ENCODE results near the gene DRGX.

DRGX gene

GRCh38 chr10:49323171-49323895 is 72.6 kb downstream of the DRGX start:
- Histone ChIP-seq H3K27me3 (ENCODE audit: low read depth, low read length) (no peaks in the 10 kb centered on the region), H3K4me1 (ENCODE audit: control insufficient read depth in 1 of 2, insufficient read depth in 2 of 2, low read length in 2 of 2) (no peaks in the 10 kb centered on the region), H3K36me3 (ENCODE audit: control insufficient read depth in 1 of 2, insufficient read depth in 2 of 2, low read length in 2 of 2) (no peaks in the 10 kb centered on the region), H3K27ac (ENCODE audit: low read length) (no peak overlapping the region), H3K9me3 (ENCODE audit: control insufficient read depth in 1 of 2, low read length in 2 of 2) (no peaks in the 10 kb centered on the region), H3K4me3 (ENCODE audit: low read depth in 1 of 2, low read length in 2 of 2) (no peak overlapping the region)

DNA sequence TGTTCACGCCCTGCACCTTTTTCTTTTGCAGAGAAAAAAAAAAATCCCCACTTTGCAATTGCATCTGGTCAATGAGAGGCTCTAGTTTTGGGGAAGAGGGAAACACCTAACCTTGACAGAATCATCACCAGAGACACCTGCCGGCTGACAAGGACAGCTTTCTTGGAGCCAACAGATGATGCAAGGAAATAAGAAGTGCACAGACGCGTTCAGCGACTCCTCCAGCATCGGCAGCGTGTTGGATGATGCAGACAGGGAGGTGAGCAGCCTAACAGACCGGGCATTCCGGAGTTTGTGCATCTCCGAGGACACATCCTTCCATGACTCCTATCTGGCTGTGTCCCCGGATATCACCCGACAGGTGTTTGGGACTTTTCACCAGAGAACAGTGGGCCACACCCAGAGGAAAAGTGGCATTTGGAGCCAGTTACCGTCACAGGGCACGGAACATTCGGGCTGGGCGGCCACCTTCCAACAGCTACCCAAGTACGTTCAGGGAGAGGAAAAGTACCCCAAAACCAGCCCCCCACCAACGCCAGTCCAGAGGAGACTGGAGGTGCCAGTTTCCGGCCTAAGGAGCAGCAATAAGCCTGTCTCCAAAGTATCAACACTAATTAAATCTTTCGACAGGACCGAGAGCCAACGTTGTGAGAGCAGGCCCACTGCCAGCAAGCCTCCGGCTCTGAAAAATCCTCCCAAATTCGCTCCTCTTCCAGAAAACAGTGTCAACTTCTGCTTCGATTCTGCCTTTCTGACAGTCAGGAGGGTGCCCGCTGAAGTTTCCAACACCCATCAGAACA is 73.3 kb downstream of the DRGX start:
- H3K27ac ChIP-seq (ENCODE audit: low read length): no peak overlapping the region
- no peaks in the 10 kb centered on the region for H3K27me3 ChIP-seq (ENCODE audit: low read depth, low read length)
- no peaks in the 10 kb centered on the region for H3K36me3 ChIP-seq (ENCODE audit: control insufficient read depth in 1 of 2, insufficient read depth in 2 of 2, low read length in 2 of 2)
- no peaks in the 10 kb centered on the region for H3K4me1 ChIP-seq (ENCODE audit: control insufficient read depth in 1 of 2, insufficient read depth in 2 of 2, low read length in 2 of 2)
- H3K4me3 ChIP-seq (ENCODE audit: low read depth in 1 of 2, low read length in 2 of 2): no peak overlapping the region
- no peaks in the 10 kb centered on the region for H3K9me3 ChIP-seq (ENCODE audit: control insufficient read depth in 1 of 2, low read length in 2 of 2)

GRCh38 chr10:49321021-49321420 is 74.9 kb downstream of the DRGX start:
- H3K27ac ChIP-seq (ENCODE audit: low read length): no peak overlapping the region
- no peaks in the 10 kb centered on the region for H3K9me3 ChIP-seq (ENCODE audit: control insufficient read depth in 1 of 2, low read length in 2 of 2)
- no peaks in the 10 kb centered on the region for H3K4me1 ChIP-seq (ENCODE audit: control insufficient read depth in 1 of 2, insufficient read depth in 2 of 2, low read length in 2 of 2)
- no peaks in the 10 kb centered on the region for H3K27me3 ChIP-seq (ENCODE audit: low read depth, low read length)
- H3K36me3 ChIP-seq (ENCODE audit: control insufficient read depth in 1 of 2, insufficient read depth in 2 of 2, low read length in 2 of 2): no peaks in the 10 kb centered on the region
- no peak overlapping the region for H3K4me3 ChIP-seq (ENCODE audit: low read depth in 1 of 2, low read length in 2 of 2)

- H3K27ac ChIP-seq (ENCODE audit: low read length): no peak overlapping the region
- no peaks in the 10 kb centered on the region for H3K4me1 ChIP-seq (ENCODE audit: control insufficient read depth in 1 of 2, insufficient read depth in 2 of 2, low read length in 2 of 2)
- no peak overlapping the region for H3K4me3 ChIP-seq (ENCODE audit: low read depth in 1 of 2, low read length in 2 of 2)
- no peaks in the 10 kb centered on the region for H3K27me3 ChIP-seq (ENCODE audit: low read depth, low read length)
- no peaks in the 10 kb centered on the region for H3K9me3 ChIP-seq (ENCODE audit: control insufficient read depth in 1 of 2, low read length in 2 of 2)
- H3K36me3 ChIP-seq (ENCODE audit: control insufficient read depth in 1 of 2, insufficient read depth in 2 of 2, low read length in 2 of 2): no peaks in the 10 kb centered on the region
Observed at GRCh38 chr10:49320191-49320590, 75.7 kb downstream of the DRGX start.

GRCh38 chr10:49319206-49319605 is 76.7 kb downstream of the DRGX start:
- Histone ChIP-seq H3K4me1 (ENCODE audit: control insufficient read depth in 1 of 2, insufficient read depth in 2 of 2, low read length in 2 of 2) (no peaks in the 10 kb centered on the region), H3K27me3 (ENCODE audit: low read depth, low read length) (no peaks in the 10 kb centered on the region), H3K27ac (ENCODE audit: low read length) (no peak overlapping the region), H3K36me3 (ENCODE audit: control insufficient read depth in 1 of 2, insufficient read depth in 2 of 2, low read length in 2 of 2) (no peaks in the 10 kb centered on the region), H3K4me3 (ENCODE audit: low read depth in 1 of 2, low read length in 2 of 2) (no peak overlapping the region), H3K9me3 (ENCODE audit: control insufficient read depth in 1 of 2, low read length in 2 of 2) (no peaks in the 10 kb centered on the region)

- Histone ChIP-seq H3K27ac (ENCODE audit: low read length) (no peak overlapping the region), H3K27me3 (ENCODE audit: low read depth, low read length) (no peaks in the 10 kb centered on the region), H3K4me3 (ENCODE audit: low read depth in 1 of 2, low read length in 2 of 2) (no peak overlapping the region), H3K9me3 (ENCODE audit: control insufficient read depth in 1 of 2, low read length in 2 of 2) (no peaks in the 10 kb centered on the region), H3K4me1 (ENCODE audit: control insufficient read depth in 1 of 2, insufficient read depth in 2 of 2, low read length in 2 of 2) (no peaks in the 10 kb centered on the region), H3K36me3 (ENCODE audit: control insufficient read depth in 1 of 2, insufficient read depth in 2 of 2, low read length in 2 of 2) (no peaks in the 10 kb centered on the region)
Observed at GRCh38 chr10:49318755-49319154, 77.1 kb downstream of the DRGX start.

- Histone ChIP-seq H3K36me3 (ENCODE audit: control insufficient read depth in 1 of 2, insufficient read depth in 2 of 2, low read length in 2 of 2) (no peaks in the 10 kb centered on the region), H3K4me1 (ENCODE audit: control insufficient read depth in 1 of 2, insufficient read depth in 2 of 2, low read length in 2 of 2) (no peaks in the 10 kb centered on the region), H3K9me3 (ENCODE audit: control insufficient read depth in 1 of 2, low read length in 2 of 2) (no peaks in the 10 kb centered on the region), H3K4me3 (ENCODE audit: low read depth in 1 of 2, low read length in 2 of 2) (no peak overlapping the region), H3K27me3 (ENCODE audit: low read depth, low read length) (no peaks in the 10 kb centered on the region), H3K27ac (ENCODE audit: low read length) (no peak overlapping the region)
Observed at GRCh38 chr10:49318028-49318427, 77.9 kb downstream of the DRGX start.

DNA sequence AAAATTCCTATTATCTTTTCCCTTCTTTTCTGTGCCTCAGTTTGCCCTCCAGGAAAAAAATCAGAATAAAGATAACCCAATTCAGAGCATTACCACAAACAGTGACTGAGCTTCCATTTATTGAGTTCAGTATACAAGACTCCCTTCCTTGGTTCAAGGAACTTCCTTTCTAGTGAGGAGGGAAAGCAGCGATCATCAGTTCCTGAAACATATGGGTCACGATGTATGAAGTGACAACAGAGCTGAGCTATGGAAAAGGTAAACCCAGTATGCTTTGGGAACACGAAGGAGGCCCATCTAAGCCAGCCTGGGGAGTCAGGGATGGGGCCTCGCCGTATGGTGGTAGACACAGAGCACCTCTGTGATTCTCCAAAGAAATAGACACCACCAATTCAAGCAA is 81.1 kb downstream of the DRGX start:
- Histone ChIP-seq H3K36me3 (ENCODE audit: control insufficient read depth in 1 of 2, insufficient read depth in 2 of 2, low read length in 2 of 2) (no peaks in the 10 kb centered on the region), H3K27me3 (ENCODE audit: low read depth, low read length) (no peaks in the 10 kb centered on the region), H3K27ac (ENCODE audit: low read length) (no peak overlapping the region), H3K9me3 (ENCODE audit: control insufficient read depth in 1 of 2, low read length in 2 of 2) (no peaks in the 10 kb centered on the region), H3K4me3 (ENCODE audit: low read depth in 1 of 2, low read length in 2 of 2) (no peak overlapping the region), H3K4me1 (ENCODE audit: control insufficient read depth in 1 of 2, insufficient read depth in 2 of 2, low read length in 2 of 2) (no peaks in the 10 kb centered on the region)
